A549 (cell line): ENCODE results near the gene CDK5RAP2.

Experiments
- CTCF ChIP-seq: fragments of >200 bp; sonication (Bioruptor Twin); formaldehyde crosslinking; IDR thresholded peaks from 3 replicates; pipeline ENCODE4 v1.5.1; 2016
- HMGXB4 ChIP-seq: fragments of 250-450 bp; sonication (Bioruptor Pico); IDR thresholded peaks from 2 replicates; pipeline ENCODE4 v1.5.0; 2021; ENCODE audit warnings: mild to moderate bottlenecking, moderate library complexity, borderline replicate concordance
- JUN ChIP-seq, 2 experiments: fragments of >200 bp; sonication (Bioruptor Twin); formaldehyde crosslinking; IDR thresholded peaks; 2 replicates in 1 of 2; 3 replicates in 1 of 2; pipeline ENCODE4 v1.6.1; 2016 to 2017
- MAX ChIP-seq: IDR thresholded peaks from 2 replicates; pipeline ENCODE4 v1.6.1; 2012
- POLR2A ChIP-seq: IDR thresholded peaks from 2 replicates; pipeline ENCODE4 v1.6.1; 2012; ENCODE audit warnings: mild to moderate bottlenecking, low read length
- RCOR1 ChIP-seq: fragments of 150-350 bp; IDR thresholded peaks from 2 replicates; pipeline ENCODE4 v1.6.1; 2014; ENCODE audit warnings: antibody characterized with exemption, low read length, low read depth
- SMC3 ChIP-seq: fragments of >200 bp; sonication (Bioruptor Twin); formaldehyde crosslinking; IDR thresholded peaks from 3 replicates; pipeline ENCODE4 v1.6.1; 2018; ENCODE audit warnings: inconsistent platforms
- ZFP36 ChIP-seq: fragments of 450-650 bp; IDR thresholded peaks from 2 replicates; pipeline ENCODE4 v1.6.1; 2014; ENCODE audit warnings: borderline replicate concordance; ENCODE audit not compliant: partially characterized antibody

GRCh38 chr9:120369608-120370220 lies 210.3 kb downstream of the CDK5RAP2 start:
- TF ChIP-seq ZFP36 (no peak), CTCF (no peak), HMGXB4 (CRISPR knock-in tag) (no peak), MAX (no peak), POLR2A (no peak), RCOR1 (no peak), JUN (IDR thresholded peaks at IDR 0.05) (no peak), SMC3 (no peak)
